Suppressor macrophage (primary cell): Measurements from ENCODE around the gene FHIT.

ENCODE experiments used
- DNase-seq, 4 experiments: peaks; one replicate each; pipeline ENCODE4 v3.0.0-alpha.2; 2020 to 2022

FHIT gene

DNA sequence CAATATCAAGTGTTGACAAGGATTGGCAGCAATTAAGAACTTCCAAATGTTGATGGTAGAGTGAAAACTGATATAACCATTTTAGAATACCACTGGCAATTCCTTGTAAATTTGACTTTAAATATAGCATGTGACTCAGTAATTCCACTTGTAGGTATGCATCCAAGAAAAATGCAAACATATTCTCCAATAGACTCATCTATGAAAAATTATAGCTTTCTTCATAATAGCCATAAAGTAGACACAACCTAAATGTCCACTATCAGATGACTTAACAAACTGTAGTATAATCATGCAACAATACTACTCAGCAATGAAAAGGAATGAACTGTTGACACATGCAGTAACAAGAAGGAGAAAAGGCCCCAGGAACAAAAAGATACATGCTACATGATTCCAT is 988.1 kb downstream of the FHIT start:
- no peak for DNase-seq

DNA sequence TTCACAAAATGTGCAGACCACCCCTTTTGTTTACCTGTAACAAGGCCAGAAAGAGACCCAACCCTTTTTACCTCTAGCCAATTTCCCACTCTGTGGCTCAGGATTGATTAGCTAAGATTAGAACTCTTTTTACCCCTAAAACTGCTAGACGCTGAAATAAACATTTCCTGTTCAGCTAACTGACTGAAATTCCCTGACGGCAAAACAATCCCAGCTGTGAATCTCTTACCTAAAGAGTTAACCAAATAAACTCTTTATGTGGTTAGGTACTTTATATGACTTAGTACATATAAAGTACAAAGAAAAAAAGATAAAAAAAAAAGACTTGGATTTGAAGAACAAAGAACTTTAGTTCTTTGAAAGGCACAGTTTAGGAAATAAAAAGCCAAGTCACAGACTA is 988.7 kb downstream of the FHIT start:
- DNase-seq, result no peak

DNA sequence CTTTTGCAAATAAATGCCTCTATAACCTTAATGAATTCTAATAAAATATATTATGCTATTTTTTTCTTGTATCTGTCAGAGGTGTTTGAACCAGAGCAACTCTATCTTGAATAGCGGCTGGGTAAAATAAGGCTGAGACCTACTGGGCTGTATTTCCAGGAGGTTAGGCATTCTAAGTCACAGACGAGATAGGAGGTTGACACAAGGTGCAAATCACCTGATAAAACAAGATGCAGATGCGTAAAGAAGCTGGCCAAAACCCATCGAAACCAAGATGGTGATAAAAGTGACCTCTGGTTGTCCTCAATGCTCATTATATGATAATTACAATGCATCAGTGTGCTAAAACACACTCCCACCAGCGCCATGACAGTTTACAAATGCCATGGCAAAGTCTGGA is 990.7 kb downstream of the FHIT start:
- no peak for DNase-seq

DNA sequence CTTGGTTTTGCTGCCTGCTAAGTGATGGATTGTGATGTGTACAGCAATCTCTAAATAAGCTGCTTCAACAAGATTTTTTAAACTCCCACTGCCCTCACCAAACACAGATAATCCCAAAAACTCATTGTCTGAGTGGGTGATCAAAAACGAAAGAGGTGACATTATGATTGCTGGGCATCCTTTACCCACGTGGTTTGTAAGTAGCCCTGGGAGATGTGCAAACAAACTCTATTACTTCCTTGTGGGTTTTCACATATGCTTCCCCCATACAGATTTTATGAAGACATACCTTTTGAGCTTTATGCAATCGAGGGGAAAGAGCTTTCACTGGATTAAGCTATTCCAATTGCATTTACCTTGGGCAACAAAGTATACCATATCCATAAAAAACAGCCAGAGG is 1000.4 kb downstream of the FHIT start:
- DNase-seq, result no peak

DNA sequence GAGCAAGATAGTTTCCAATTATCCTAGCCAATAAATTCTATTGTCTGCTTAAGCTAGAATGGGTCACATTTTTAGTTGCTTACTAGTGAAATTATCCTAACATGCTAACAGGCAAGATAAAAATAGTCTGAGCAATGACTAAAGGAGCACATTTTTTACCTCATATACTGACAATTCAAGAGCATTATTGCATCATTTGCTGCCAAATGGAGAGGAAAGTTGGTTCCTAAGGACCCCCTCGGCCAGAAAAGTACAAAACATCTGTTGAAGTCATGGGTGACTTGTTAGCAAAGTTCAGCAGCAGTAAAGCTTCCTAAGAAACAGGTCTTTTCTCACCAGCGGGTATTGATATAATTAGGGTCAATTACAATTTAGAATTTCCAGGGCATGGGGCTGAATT is 1001.0 kb downstream of the FHIT start:
- DNase-seq, result no peak

DNA sequence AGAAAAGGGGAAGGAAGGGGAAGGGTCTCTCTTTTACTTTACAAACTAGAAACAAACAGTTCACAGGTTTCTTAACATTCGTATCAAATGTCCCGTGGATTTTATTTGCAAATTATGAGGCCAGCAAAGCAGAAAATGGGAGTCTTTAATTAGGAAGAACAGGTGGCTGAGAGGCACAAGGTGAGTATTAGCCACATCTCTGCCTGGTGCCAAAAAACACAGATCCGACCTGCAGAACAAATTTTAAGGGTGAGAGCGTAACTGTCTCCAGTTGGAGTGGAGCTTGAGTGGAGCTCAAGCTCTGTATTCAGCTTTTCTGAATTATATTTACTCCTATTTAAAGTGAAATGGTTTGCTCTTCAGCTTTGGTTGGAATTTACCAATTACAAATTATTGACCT is 1004.9 kb downstream of the FHIT start:
- DNase-seq, result no peak

DNA sequence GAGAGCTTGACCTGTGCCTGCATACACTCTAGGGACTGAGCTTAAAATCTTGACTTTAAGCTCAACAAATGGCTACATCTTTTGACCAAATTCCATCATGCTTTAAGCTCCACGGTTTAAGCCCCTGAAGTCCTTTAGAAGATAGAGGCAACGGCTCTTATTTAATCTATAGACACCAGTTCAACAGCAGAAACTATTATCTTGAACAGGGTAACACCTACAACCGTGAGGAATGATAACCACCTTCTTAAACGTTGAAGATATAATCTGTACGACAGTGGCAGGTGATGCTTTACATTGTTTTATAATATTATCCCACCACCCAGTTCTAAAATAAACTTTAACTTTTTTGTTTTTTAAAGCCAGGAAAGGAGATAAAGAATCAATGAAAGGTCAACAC is 1007.8 kb downstream of the FHIT start:
- DNase-seq, result no peak

DNA sequence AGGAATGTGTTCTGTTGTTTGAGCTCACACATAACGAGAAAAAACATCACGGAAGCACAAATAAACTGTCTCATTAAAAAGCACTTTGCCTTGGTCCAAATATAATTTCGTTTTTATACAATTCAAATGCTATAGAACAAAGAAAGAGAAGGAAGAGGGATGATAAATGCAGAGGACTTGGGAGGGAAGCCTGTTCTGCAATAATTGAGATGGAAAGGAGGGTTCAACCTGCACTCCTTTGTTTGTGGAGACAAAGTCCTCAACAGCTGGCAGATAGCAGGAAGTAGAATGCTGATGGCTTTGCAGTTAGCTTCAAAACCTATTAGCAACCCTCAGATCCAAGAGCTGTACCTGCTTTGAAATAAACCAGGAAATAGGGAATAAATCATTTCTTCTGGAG is 1010.8 kb downstream of the FHIT start:
- no peak for DNase-seq

DNA sequence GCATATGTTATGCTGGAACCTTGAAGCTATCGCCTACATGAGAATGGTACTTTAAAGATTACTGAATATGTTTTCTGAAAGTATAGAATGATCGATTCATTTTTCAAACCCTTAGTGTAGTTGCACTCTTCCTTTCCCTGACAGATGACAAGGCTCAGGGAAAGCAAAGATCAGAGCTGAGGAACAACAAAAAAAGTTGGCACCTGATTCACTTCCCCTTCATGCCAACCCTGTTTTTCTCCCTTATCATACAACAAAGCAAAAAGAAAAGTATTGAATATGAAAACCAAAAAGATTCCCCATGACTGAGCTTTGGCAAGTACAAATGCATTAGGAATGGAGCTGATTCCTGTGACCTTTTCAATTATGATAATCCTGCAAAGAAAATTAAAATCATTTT is 1012.7 kb downstream of the FHIT start:
- DNase-seq, result peak in 1 of 4 experiments; percentile 1

DNA sequence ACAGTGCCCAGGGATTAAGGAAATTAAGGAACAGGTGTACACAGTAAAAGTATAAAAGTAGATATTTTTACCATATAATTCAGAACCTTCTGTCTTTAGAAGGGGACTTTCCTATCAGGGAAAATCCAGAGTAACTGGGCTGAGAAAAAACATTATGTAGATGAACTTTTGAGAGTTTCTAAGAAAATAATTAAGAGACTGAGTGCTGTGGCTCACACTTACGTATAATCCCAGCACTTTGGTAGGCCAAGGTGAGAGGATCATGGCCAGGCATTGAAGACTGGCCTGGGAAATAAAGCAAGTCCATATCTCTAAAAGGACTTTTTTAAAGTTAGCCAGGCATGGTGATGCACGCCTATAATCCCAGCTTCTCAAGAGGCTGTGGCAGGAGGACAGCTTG is 1021.8 kb downstream of the FHIT start:
- DNase-seq, result no peak

DNA sequence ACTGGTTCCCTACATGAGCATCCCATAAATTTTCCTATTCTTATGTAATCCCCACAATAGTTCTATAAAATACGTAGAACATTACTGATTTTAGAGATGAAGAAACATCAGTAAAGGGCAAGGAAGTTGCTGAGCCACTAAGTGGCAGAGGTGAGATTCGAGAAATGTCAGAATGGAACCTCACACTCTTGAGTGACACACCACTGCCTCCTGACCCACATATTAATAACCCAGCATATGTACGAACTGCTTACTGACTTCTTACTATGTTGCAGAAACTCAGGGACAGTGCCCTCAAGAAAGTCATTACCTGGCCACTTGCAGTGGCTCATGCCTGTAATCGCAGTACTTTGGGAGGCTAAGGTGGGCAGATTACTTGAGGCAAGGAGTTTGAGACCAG is 1022.4 kb downstream of the FHIT start:
- DNase-seq, result no peak

DNA sequence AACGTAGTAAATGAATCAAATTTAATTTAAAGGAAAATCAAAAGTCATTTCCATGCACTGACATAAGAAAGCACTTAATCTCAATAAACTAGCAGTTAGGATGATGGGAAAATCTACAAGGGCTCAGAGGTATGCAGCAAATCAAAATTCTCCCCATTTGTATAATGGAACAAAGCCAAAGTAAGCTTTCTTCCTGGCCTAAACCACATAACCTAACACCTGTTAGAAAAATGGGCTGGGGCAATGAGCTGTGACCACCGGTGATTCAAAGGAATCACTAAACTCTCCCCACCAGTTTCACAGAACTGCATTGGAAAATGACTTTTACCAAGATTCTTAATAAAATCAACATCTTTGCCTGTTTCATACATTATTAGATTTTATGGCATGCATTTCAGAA is 1024.3 kb downstream of the FHIT start:
- no peak for DNase-seq

DNA sequence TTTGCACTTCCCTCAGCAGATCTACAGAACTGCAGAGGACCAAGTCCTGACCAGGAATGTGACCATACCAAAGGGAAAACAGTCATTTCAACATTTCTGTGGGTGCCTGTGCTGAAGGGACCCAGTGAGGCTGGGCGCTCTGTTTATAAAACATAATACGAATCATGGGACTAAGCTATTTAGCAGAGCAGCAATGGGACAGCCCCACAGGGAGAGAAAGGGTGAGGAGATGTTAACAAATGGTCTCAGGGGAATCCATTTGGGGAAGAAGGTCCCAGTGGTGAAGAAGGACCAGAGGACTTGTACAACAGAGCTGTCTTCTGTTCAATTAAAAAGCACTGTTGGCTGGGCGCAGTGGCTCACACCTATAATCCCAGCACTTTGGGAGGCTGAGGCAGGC is 1025.4 kb downstream of the FHIT start:
- no peak for DNase-seq

DNA sequence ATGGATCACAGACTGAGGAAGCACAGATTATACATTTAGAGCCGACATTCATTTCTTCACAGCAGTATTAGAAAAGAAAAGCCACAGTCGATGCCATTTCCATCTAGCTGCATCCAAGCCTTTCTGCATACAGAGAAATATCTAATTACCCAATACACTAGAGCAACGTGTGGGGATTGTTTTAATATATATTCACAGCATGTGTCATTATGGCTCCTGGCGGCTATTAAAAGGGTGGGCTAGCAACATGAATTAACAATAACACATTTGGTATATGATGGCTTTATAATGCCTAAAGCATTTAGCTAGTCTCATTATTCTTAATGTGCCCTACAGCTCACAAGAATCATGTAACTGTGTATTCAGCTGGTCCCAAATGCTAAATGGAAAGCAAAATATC is 1030.5 kb downstream of the FHIT start:
- no peak for DNase-seq

DNA sequence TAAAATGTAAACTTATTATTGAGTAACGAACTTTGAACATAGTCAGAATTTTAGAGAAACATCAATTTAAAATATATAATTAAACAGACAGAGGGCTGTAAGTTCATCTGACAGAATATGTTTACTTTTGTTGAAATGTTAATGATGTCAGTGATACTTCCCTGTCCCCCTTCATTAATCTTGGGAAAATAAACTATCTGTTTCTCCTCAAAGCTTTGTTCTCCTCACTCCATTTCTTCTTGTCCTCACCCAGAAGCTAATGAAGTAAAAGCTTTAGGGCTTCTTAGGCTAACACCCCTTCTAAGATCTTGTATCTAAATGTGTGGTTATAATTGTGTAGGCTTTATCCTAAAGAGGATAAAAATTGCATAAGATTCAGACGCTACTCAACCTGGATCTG is 1031.8 kb downstream of the FHIT start:
- no peak for DNase-seq

DNA sequence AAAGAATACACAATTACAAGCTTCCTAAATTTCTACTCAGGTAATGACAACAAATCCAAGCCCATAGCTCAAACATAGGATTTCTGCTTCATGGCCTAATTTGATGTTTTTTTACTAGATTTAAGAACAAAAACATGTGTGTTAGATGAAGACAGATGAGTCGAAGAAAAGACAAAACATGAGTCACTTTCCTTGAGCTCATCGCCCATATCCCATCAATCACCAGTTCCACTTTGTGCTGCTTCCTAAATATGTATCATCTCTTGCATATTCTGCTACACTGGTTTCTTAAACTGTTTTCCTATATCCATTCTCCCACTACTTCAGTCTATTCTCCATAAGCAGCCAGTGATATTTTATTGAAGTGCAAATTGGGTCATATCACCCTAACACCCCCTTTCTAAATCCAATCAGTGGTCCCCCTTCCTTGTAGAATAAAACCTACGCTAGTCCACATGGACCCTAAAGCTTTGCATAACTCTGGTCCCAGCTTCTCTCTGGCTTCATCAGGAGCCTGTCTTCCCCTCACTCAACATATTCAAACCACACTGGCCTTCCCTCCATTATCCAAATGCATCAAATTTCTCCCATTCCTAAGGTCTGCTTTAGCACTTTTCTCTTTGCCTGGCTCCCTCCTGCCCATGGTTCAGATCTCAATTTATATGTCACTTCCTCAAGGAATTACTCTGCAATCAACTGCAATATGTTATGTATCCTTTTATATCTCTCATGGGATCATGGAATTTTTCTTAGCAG is 1033.9 kb downstream of the FHIT start:
- no peak for DNase-seq

DNA sequence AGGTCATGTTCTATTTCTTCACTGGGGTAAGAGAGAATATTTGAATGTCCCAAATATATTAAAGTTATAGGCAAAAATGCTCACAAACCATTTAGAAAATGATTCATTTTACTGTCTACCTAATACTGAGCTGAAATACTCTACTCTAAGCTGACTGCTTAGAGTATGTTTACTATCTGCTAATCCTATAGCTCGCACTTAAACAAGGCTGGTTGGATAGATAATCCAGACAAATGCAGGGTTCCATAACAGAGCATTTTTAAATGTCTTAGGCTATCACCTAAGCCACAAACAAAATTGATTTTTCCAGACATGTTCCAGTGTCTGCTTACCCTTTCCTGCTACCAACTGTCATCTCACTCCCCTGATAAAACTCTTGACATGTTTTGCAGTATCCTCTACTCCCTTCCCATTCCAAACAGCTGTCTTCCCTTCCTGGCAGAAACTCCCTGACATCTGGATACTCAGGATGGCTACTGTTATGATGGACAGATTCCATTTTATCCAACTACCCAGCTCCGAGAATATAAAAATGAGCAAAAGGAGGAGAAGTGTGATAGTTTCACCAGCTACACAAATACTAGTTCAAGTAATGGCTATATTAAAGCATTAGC is 1034.7 kb downstream of the FHIT start:
- DNase-seq, result no peak

DNA sequence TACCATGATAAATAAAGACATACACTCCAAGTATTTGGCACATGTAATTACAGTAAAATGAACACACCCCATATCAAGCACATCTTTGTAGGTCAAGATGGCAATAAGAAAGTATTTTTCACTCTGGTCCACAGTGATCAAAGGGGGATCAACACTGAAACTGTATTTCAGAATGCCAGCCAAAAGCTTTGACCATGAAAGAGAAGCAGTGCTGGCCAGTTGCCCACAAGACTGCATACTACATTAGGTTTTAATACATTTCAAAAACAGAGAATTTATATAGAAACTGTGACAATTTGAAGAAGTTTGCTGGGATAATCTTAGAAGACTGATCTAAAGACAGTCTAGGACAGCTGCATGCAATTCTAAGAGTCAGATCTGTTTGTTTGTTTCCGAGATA is 1035.3 kb downstream of the FHIT start:
- no peak for DNase-seq

DNA sequence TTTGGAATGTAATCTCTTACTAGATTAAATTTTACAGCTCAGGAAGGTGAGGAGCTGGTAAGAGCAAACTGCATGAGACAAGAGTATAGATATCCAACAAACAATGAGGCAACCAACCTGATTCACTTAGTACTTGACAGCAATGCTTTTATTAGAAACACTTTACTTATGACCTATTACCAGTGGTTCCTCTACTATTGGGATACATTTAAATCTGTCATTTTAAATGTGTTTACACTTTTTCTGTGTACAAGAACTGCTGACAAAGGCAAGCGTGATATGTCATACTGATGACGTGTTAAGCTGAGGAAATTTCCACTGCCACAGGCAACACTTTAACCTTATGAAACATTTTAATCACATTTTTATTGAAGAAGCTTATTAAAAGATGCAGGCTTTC is 1043.3 kb downstream of the FHIT start:
- no peak for DNase-seq

DNA sequence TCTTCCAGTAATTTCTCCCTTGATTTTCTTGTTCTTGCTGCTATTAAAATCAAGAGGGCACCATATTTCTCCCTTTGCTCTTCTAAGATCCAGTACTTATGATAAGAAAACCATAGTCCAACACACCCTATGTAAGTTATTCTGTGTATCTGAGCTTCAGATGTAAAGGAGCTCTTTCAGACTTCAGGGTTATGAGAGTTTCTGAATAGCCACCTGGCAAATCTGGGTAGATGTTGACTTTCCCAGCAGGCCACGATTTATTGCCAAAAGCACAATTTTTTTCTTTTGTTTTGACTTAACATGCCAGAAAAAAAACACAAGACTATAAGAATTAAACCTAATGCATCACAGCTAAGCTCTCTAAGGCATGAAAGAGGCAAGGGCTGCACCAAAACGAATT is 1045.0 kb downstream of the FHIT start:
- DNase-seq, result no peak

DNA sequence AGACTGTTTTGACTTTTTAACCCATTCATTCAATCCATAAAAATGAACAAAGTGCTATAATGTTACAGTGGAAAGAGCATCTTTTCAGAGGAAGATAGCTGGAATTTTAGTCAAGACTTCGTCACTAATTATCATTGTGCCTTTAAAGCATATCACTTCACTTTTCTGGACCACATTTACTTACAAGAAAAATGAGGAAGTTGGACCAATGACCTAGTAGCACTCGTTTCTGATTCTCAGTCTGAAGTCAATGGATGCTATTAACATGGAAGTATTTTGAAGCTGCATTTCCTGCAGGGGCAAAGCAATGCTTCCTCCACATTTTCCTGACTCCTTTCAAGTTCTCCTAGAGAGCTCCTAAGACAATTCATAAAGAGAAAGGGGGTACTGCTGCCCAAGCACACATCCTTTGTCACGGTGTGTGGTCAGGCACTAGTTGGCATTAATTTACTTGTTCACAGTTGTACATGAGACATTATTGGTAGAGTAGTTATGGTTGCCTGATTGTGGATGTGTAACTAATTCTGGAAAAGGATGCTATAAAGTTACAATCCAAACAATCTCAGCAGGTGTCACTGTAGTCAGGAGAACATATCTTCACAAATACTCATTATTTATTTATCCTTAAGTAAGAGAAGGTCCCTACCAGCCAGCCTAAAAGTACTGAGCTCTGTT is 1049.1 kb downstream of the FHIT start:
- peak in 2 of 4 experiments; percentile 9 to 17 for DNase-seq

DNA sequence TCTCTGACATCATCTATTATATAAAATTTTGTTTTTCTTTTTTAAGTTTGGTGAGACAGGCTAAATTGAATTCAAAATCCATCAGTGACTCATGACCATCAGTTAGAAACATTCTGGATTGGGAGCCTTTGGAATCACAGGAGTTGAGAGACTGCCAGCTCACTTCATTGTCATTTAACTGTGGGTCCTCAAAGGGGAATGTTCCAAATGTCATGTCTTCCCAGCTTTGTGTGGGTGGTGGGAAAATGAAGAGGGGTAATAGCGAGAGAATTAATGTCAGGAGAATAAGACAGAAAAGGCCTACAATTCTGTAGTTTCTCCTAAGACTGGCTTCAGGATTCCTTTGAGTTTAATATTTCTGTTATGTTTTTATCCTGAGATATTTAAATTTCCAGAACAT is 1051.9 kb downstream of the FHIT start:
- DNase-seq, result no peak

DNA sequence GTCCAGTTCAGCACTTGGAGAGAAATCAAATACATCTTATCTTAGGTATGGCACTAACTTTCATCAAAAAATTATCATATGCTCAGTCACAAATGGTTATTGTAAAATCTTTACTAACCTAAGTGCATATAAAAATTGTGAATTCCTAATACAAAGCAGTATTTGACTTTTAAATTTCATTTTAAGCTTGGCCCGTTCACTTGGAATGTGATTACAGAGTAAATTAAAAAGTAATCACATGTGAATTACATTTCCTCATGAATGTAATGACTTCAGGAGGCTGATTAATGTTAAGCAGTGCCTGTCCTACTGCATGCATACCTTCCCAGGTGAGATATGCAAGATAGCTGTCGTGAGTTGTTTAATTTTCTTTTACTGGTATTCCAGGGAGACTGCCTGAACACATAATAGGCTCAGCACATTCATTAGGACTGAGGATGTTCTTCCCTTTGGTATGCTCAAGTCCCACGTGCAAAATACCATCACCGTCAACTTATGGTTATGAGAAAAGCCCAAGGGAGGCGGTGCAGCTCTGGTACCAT is 1053.0 kb downstream of the FHIT start:
- DNase-seq, result no peak
